Heart right ventricle (tissue), 16 donors: ENCODE measurements around the gene HNRNPLL. TPM values are rescaled to one million over a fixed set of nuclear protein-coding genes. Genes with fewer than 3 reads are reported as not detected.
A peak's percentile ranks its signal among the peaks of the same experiment; 100 is the strongest.
"Not testable (repeated sequence)": the region's sequence is repeated elsewhere in the genome, so short reads cannot be mapped to it uniquely, and the experiment has no call there.

Experiments used
- ATAC-seq, 8 donors: fragments of 200-7000 bp; cut with Tn5 transposase; one replicate each; pipeline ENCODE4 v1.9.1; 2020; ENCODE audit warnings: mild to moderate bottlenecking in 8 of 8, moderate library complexity in 8 of 8, moderate number of reproducible peaks in 1 of 8
- DNase-seq, 2 donors: peaks; one replicate each; pipeline ENCODE4 v3.0.0-alpha.2; 2020
- H3K27ac ChIP-seq, 10 donors: fragments of 200-600 bp; sonication (generic) in 2 of 10; one replicate each; pipeline versions ENCODE4 v1.5.0 to v1.8.0; 2020 to 2022; ENCODE audit warnings: mild to moderate bottlenecking in 3 of 10
- H3K27me3 ChIP-seq, 7 donors: fragments of 200-600 bp; one replicate each; pipeline ENCODE4 v1.8.0; 2021 to 2022; ENCODE audit warnings: mild to moderate bottlenecking in 2 of 7
- H3K36me3 ChIP-seq, 9 donors: fragments of 200-600 bp; sonication (generic) in 1 of 9; one replicate each; pipeline versions ENCODE4 v1.5.0 to v1.8.0; 2020 to 2022; ENCODE audit warnings: mild to moderate bottlenecking in 2 of 9
- H3K4me1 ChIP-seq, 9 donors: fragments of 200-600 bp; sonication (generic) in 1 of 9; one replicate each; pipeline versions ENCODE4 v1.5.0 to v1.8.0; 2020 to 2022; ENCODE audit warnings: mild to moderate bottlenecking in 4 of 9
- H3K4me3 ChIP-seq, 10 donors: fragments of 200-600 bp; sonication (generic) in 2 of 10; one replicate each; pipeline versions ENCODE4 v1.5.0 to v1.8.0; 2020 to 2022; ENCODE audit warnings: mild to moderate bottlenecking in 7 of 10, moderate library complexity in 2 of 10
- H3K9me3 ChIP-seq, 11 donors: fragments of 200-600 bp in 10 of 11; sonication (generic) in 2 of 11; one replicate each; pipeline versions ENCODE4 v1.5.0 to v1.8.0; 2013 to 2022; ENCODE audit warnings: mild to moderate bottlenecking in 2 of 11, control low read depth in 1 of 11, moderate library complexity in 1 of 11
- CTCF ChIP-seq, 9 donors: fragments of 200-600 bp; sonication (generic) in 2 of 9; IDR thresholded peaks; one replicate each; pipeline versions ENCODE4 v1.5.0 to v1.8.0; 2021 to 2022; ENCODE audit warnings: antibody characterized with exemption in 9 of 9, mild to moderate bottlenecking in 5 of 9, moderate library complexity in 1 of 9
- WGBS, 2 donors: extraction: QIAGEN DNeasy Blood & Tissue Kit; methylation state at CpG; one replicate each; pipeline ENCODE4 v1.1.7; 2013; ENCODE audit warnings: inconsistent platforms in 1 of 2; 5-methylcytosine and 5-hydroxymethylcytosine counted together
- intact Hi-C, 10 donors: fragments of 100-400 bp; cut with DNase I; formaldehyde crosslinking; loops; one replicate each; pipeline versions ENCODE4 v1.11.1 to v1.14.2; 2022
- polyA plus RNA-seq, 2 donors: library from polyadenylated mRNA; stranded (reverse); fragments of 200-250 nt; gene quantifications; one replicate each; pipeline ENCODE4 v1.2.3, GENCODE V29; 2013
- total RNA-seq, 10 donors: library from RNA; stranded (reverse); fragmentation: NEBNext Ultra II Directional in 3 of 10; extraction: Animal tissue kit (Norgen Biotek cat#: 25700) in 3 of 10; gene quantifications; one replicate each; pipeline versions ENCODE4 v1.2.1 to v1.2.4, GENCODE V29; 2021 to 2023
- donor health status: Arrhythmogenic right ventricular cardiomyopathy.
- donor health status: ischemic (EF 13 %, LVEDD 7.1; RV severe dilation, severe dysfunction).
- donor health status: healthy with polysubstance abuse.
- donor health status: DM: no; HTN: yes; CAD: no.
- donor health status: DM: no; HTN: no; CAD: no.
- donor health status: ischemic (EF 25% LVEDD 6.9; RV normal size, moderate dysfunction).
- donor health status: ischemic (EF 25% LVEDD 5.7; RV mildly dilated, moderate dysfunction).
- donor health status: healthy.
- donor health status: DM: yes; HTN: yes; CAD: no.
- donor health status: Ischemic cardiomyopathy.
- donor health status: ischemic (EF 35%, LVEDD 5.7; RV mildly dilated, moderate dysfunction).
- donor health status: nonischemic (EF 11% LVEDD 7.7; RV severe dilation, severe dysfunction).
- donor health status: DM: yes; HTN: yes; CAD: no.
- donor health status: PGD.
- donor health status: ischemic (EF 29% LVEDD 5.4; RV normal size, mild dysfunction).
- donor health status: nonischemic (EF 23%, LVEDD 6.1; RV moderate dilation, normal function).

Gene HNRNPLL
- total and polyA plus RNA-seq, 12 donors: 8.9 to 32.7 (median 25.3) TPM

GRCh38 chr2:38648107-38648761 lies 45.5 kb upstream of the HNRNPLL start:
- H3K4me1 ChIP-seq: peaks cover 0 to 38% (median 0%) of the 10 kb centered on the region in 9 donors
- DNase-seq: no peak

GRCh38 chr2:38643683-38644511 lies 41.2 kb upstream of the HNRNPLL start:
- intact Hi-C loops, H3K36me3 ChIP-seq, DNase-seq, ATAC-seq, H3K27me3 ChIP-seq, H3K9me3 ChIP-seq, H3K4me3 ChIP-seq: not testable (repeated sequence)
- 88 to 94% methylated on average over 16 of the region's 16 CpGs for WGBS, 2 donors
- Histone ChIP-seq H3K4me1 (peaks cover 0 to 18% (median 0%) of the 10 kb centered on the region in 9 donors), H3K27ac (peak overlapping the region in 1 of 10 donors; percentile 70)

More at GRCh38 chr2:38648107-38648761, 45.5 kb upstream of the HNRNPLL start:
- no peak for ATAC-seq
- 83 to 86% methylated on average over 7 of the region's 7 CpGs for WGBS, 2 donors
- no peak overlapping the region for H3K4me3 ChIP-seq
- H3K36me3 ChIP-seq: no peaks in the 10 kb centered on the region
- peaks cover 0 to 3% (median 0%) of the 10 kb centered on the region in 11 donors for H3K9me3 ChIP-seq
- no peaks in the 10 kb centered on the region for H3K27me3 ChIP-seq
- peak overlapping the region in 1 of 10 donors; percentile 61 for H3K27ac ChIP-seq
- intact Hi-C loops: no loop called here
- TF ChIP-seq CTCF (IDR thresholded peaks at IDR 0.05): no peak

GRCh38 chr2:38643021-38643671 lies 40.4 kb upstream of the HNRNPLL start:
- H3K9me3 ChIP-seq: peaks cover 0 to 6% (median 0%) of the 10 kb centered on the region in 11 donors
- WGBS, 2 donors: 95 to 97% methylated on average over 45 of the region's 45 CpGs
- no peak overlapping the region for H3K4me3 ChIP-seq
- no peaks in the 10 kb centered on the region for H3K27me3 ChIP-seq
- intact Hi-C loops: no loop called here
- DNase-seq (no peak), ATAC-seq (no peak)
- TF ChIP-seq CTCF (IDR thresholded peaks at IDR 0.05): no peak
- H3K27ac ChIP-seq: peak overlapping the region in 1 of 10 donors; percentile 70
- H3K36me3 ChIP-seq: no peaks in the 10 kb centered on the region
- H3K4me1 ChIP-seq: peaks cover 0 to 10% (median 0%) of the 10 kb centered on the region in 9 donors

- H3K27ac ChIP-seq, H3K9me3 ChIP-seq, H3K4me1 ChIP-seq, DNase-seq, H3K27me3 ChIP-seq, H3K36me3 ChIP-seq, H3K4me3 ChIP-seq, ATAC-seq, intact Hi-C loops: not testable (repeated sequence)
- WGBS, 2 donors: 92% methylated on average over 14 of the region's 14 CpGs
These were observed 39.8 kb upstream of the HNRNPLL start for GRCh38 chr2:38642373-38643017.

- DNase-seq: no peak
- no peaks in the 10 kb centered on the region for H3K36me3 ChIP-seq
- WGBS, 2 donors: 81 to 85% methylated on average over 4 of the region's 4 CpGs
- H3K27me3 ChIP-seq: no peaks in the 10 kb centered on the region
- no peaks in the 10 kb centered on the region for H3K9me3 ChIP-seq
- H3K27ac ChIP-seq: no peak overlapping the region
- intact Hi-C loops: no loop called here
- no peak for ATAC-seq
- H3K4me1 ChIP-seq: peaks cover 0 to 17% (median 0%) of the 10 kb centered on the region in 9 donors
- H3K4me3 ChIP-seq: no peak overlapping the region
- TF ChIP-seq CTCF (IDR thresholded peaks at IDR 0.05): no peak
These were observed 33.3 kb upstream of the HNRNPLL start for GRCh38 chr2:38636069-38636468.
